Ovary (tissue), 3 donors: ENCODE measurements around the gene PRKD1.

Experiments used
- POLR2A ChIP-seq: fragments of 450-650 bp; IDR thresholded peaks from one replicate; pipeline ENCODE4 v1.6.1; 2017; ENCODE audit warnings: antibody characterized with exemption, mild to moderate bottlenecking, moderate library complexity
- TF ChIP-seq, protein P1 (sequence below), 3 donors: fragments of 450-650 bp in 2 of 3; fragments of 200-600 bp in 1 of 3; IDR thresholded peaks; one replicate each; pipeline versions ENCODE4 v1.5.1 to v1.8.0; 2016 to 2022; ENCODE audit warnings: antibody characterized with exemption in 3 of 3, mild to moderate bottlenecking in 1 of 3
- donor health status: DM: no; HTN: no; CAD: no.

- TF ChIP-seq, protein P1, sequence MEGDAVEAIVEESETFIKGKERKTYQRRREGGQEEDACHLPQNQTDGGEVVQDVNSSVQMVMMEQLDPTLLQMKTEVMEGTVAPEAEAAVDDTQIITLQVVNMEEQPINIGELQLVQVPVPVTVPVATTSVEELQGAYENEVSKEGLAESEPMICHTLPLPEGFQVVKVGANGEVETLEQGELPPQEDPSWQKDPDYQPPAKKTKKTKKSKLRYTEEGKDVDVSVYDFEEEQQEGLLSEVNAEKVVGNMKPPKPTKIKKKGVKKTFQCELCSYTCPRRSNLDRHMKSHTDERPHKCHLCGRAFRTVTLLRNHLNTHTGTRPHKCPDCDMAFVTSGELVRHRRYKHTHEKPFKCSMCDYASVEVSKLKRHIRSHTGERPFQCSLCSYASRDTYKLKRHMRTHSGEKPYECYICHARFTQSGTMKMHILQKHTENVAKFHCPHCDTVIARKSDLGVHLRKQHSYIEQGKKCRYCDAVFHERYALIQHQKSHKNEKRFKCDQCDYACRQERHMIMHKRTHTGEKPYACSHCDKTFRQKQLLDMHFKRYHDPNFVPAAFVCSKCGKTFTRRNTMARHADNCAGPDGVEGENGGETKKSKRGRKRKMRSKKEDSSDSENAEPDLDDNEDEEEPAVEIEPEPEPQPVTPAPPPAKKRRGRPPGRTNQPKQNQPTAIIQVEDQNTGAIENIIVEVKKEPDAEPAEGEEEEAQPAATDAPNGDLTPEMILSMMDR (IDR thresholded peaks at IDR 0.05): no peak
- no peak for TF ChIP-seq POLR2A
Observed at GRCh38 chr14:29822430-29822709, 105.3 kb downstream of the PRKD1 start.
